A673 (cell line): ENCODE results near the gene TM6SF1. TPM values are rescaled to one million over a fixed set of nuclear protein-coding genes. Genes with fewer than 3 reads are reported as not detected.

Experiments used
- BruUV-seq: library from RNA; stranded (reverse); fragments of 400-500 nt; replicated peaks from 2 replicates; lab custom pipeline; 2021; lab: Mats Ljungman, UMichigan
- CTCF ChIA-PET: fragments of 300-600 bp; sonication (Branson Sonifier 250); formaldehyde crosslinking; loops from one replicate; lab custom pipeline; 2022; ENCODE audit warnings: antibody characterized with exemption; lab: Charles Lee
- POLR2A ChIA-PET: fragments of 300-600 bp; sonication (Branson Sonifier 250); formaldehyde crosslinking; loops from one replicate; lab custom pipeline; 2022; ENCODE audit warnings: antibody characterized with exemption; ENCODE audit not compliant: low non-redundant PET; lab: Charles Lee
- DNase-seq: peaks from one replicate; pipeline ENCODE4 v3.0.0-alpha.2; 2015; ENCODE audit warnings: low spot score
- H3K27ac ChIP-seq: fragments of 200-600 bp; sonication (generic); 2 replicates; pipeline ENCODE4 v1.5.1; 2016; ENCODE audit warnings: mixed run types, low read depth, mild to moderate bottlenecking, mixed read lengths, antibody characterized with exemption, low read length; ENCODE audit not compliant: poor library complexity, severe bottlenecking
- H3K27me3 ChIP-seq: fragments of 200-600 bp; sonication (generic); replicated peaks from 2 replicates; pipeline ENCODE4 v1.6.1; 2017; ENCODE audit warnings: mixed run types, low read depth, mild to moderate bottlenecking, mixed read lengths, antibody characterized with exemption, low read length; ENCODE audit not compliant: insufficient read depth, poor library complexity
- H3K36me3 ChIP-seq: fragments of 200-600 bp; sonication (generic); 2 replicates; pipeline ENCODE4 v1.6.1; 2016; ENCODE audit warnings: mixed run types, mild to moderate bottlenecking, mixed read lengths, antibody characterized with exemption, low read length; ENCODE audit not compliant: insufficient read depth, poor library complexity, severe bottlenecking
- H3K4me1 ChIP-seq: fragments of 200-600 bp; sonication (generic); 2 replicates; pipeline ENCODE4 v1.6.1; 2017; ENCODE audit warnings: mixed run types, mild to moderate bottlenecking, mixed read lengths, antibody characterized with exemption, low read length; ENCODE audit not compliant: insufficient read depth, poor library complexity, severe bottlenecking
- H3K4me3 ChIP-seq: fragments of 200-600 bp; sonication (generic); 2 replicates; pipeline ENCODE4 v1.5.1; 2016; ENCODE audit warnings: low read depth, mixed run types, mild to moderate bottlenecking, mixed read lengths, low read length; ENCODE audit not compliant: poor library complexity, severe bottlenecking
- H3K9me3 ChIP-seq: fragments of 200-600 bp; sonication (generic); 2 replicates; pipeline ENCODE4 v1.6.1; 2016; ENCODE audit warnings: mixed run types, low read depth, mild to moderate bottlenecking, mixed read lengths, antibody characterized with exemption, low read length; ENCODE audit not compliant: poor library complexity, severe bottlenecking
- CTCF ChIP-seq: fragments of 300-800, 200-600 bp; sonication (generic); conservative IDR thresholded peaks from 2 replicates; pipeline ENCODE4 v1.5.1; 2017; ENCODE audit warnings: low read depth, mild to moderate bottlenecking, antibody characterized with exemption, low read length, moderate library complexity, mixed read lengths
- EZH2 ChIP-seq: fragments of 200-600 bp; sonication (generic); IDR thresholded peaks from 2 replicates; pipeline ENCODE4 v1.6.1; 2017; ENCODE audit warnings: borderline replicate concordance, low read depth, mild to moderate bottlenecking, mixed read lengths, antibody characterized with exemption, low read length; ENCODE audit not compliant: poor library complexity, severe bottlenecking
- intact Hi-C: fragments of 100-400 bp; cut with micrococcal nuclease; formaldehyde crosslinking; loops from one replicate; pipeline ENCODE4 v1.10.0; 2022; ENCODE audit not compliant: unreplicated experiment
- total RNA-seq: library from RNA; stranded (reverse); gene quantifications from 2 replicates; pipeline ENCODE4 v1.2.3, GENCODE V29; 2021

Gene TM6SF1
- total RNA-seq, 1 experiment from 2014 or later: 1.8 TPM

- TF ChIP-seq EZH2: no peak
- no peak for TF ChIP-seq CTCF
- Histone ChIP-seq H3K9me3 (no peaks in the 10 kb centered on the region), H3K27ac (no peak overlapping the region), H3K27me3 (no peaks in the 10 kb centered on the region), H3K4me3 (no peak overlapping the region), H3K36me3 (no peaks in the 10 kb centered on the region), H3K4me1 (peaks cover 10% of the 10 kb centered on the region)
- DNase-seq: no peak
- BruUV-seq: no TSS peak
- POLR2A ChIA-PET: no interaction called here
- intact Hi-C loops: loop anchor here (5.0 kb wide), 1 partner anchor 97 kb away; the partner anchor contains the start of gene C15orf40
- CTCF ChIA-PET: no interaction called here
These were observed 2.1 kb downstream of the TM6SF1 start for GRCh38 chr15:83109532-83109931.

GRCh38 chr15:83110381-83110780 is 2.9 kb downstream of the TM6SF1 start:
- intact Hi-C loops: no loop called here
- DNase-seq: no peak
- Histone ChIP-seq H3K4me3 (no peak overlapping the region), H3K36me3 (no peaks in the 10 kb centered on the region), H3K27ac (no peak overlapping the region), H3K9me3 (no peaks in the 10 kb centered on the region), H3K27me3 (no peaks in the 10 kb centered on the region), H3K4me1 (peaks cover 10% of the 10 kb centered on the region)
- BruUV-seq: no TSS peak
- ChIA-PET CTCF (no interaction called here), POLR2A (no interaction called here)
- TF ChIP-seq CTCF: no peak
- no peak for TF ChIP-seq EZH2

GRCh38 chr15:83111149-83111548 is 3.7 kb downstream of the TM6SF1 start:
- CTCF ChIA-PET: no interaction called here
- DNase-seq: no peak
- TF ChIP-seq CTCF: no peak
- no peak for TF ChIP-seq EZH2
- Histone ChIP-seq H3K4me1 (peaks cover 10% of the 10 kb centered on the region), H3K4me3 (no peak overlapping the region), H3K27me3 (no peaks in the 10 kb centered on the region), H3K36me3 (no peaks in the 10 kb centered on the region), H3K27ac (no peak overlapping the region), H3K9me3 (no peaks in the 10 kb centered on the region)
- POLR2A ChIA-PET: no interaction called here
- intact Hi-C loops: no loop called here
- BruUV-seq: no TSS peak
